ENCODE measurements around the gene RGS2. TPM values are rescaled to one million over a fixed set of nuclear protein-coding genes. Genes with fewer than 3 reads are reported as not detected.

Gene RGS2
- total RNA-seq, 1 donor from 2014 or later: 42.5 TPM

- ATAC-seq (no peak), DNase-seq (ENCODE audit: low spot score) (no peak)
- intact Hi-C loops (cut with DNase I): no loop called here
Observed at GRCh38 chr1:192793983-192794767, 14.7 kb upstream of the RGS2 start.

- intact Hi-C loops (cut with DNase I): loop anchor here (5.0 kb wide), 1 partner anchor 1717 kb away; no protein-coding TSS in a partner anchor
- no peak for ATAC-seq
- no peak for DNase-seq (ENCODE audit: low spot score)
Observed at GRCh38 chr1:192794768-192795035, 14.1 kb upstream of the RGS2 start.

- intact Hi-C loops (cut with DNase I): loop anchor here (5.0 kb wide), 1 partner anchor 1719 kb away; no protein-coding TSS in a partner anchor
- DNase-seq (ENCODE audit: low spot score) (no peak), ATAC-seq (no peak)
Observed at GRCh38 chr1:192795916-192796618, 12.8 kb upstream of the RGS2 start.

DNA sequence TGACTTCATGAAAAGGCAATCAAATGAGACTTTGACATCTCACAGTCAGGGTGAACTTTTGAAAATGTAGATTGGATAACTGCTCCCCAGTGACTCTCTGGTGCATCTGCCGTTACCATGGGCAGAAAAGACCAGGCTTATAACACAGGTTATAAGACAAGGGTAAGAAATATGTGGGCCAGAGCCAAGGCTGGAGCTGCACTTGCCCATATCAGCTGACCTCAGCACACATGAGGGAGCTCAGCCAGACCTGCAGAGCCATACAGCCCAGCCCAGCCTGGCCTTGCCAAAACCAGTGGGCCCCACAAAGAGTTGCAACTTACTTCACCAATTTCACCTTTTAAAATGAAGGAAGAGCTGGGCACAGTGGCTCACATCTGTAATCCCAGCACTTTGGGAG is 11.7 kb upstream of the RGS2 start:
- DNase-seq (ENCODE audit: low spot score): no peak
- no peak for ATAC-seq

GRCh38 chr1:192797891-192798290 is 10.9 kb upstream of the RGS2 start:
- peak; percentile 42 for ATAC-seq
- intact Hi-C loops (cut with DNase I): loop anchor here (5.0 kb wide), 1 partner anchor 1721 kb away; no protein-coding TSS in a partner anchor
- DNase-seq (ENCODE audit: low spot score): no peak

More for the DNA sequence above, 11.7 kb upstream of the RGS2 start:
- intact Hi-C loops (cut with DNase I): loop anchor here (5.0 kb wide), 1 partner anchor 1720 kb away; no protein-coding TSS in a partner anchor

DNA sequence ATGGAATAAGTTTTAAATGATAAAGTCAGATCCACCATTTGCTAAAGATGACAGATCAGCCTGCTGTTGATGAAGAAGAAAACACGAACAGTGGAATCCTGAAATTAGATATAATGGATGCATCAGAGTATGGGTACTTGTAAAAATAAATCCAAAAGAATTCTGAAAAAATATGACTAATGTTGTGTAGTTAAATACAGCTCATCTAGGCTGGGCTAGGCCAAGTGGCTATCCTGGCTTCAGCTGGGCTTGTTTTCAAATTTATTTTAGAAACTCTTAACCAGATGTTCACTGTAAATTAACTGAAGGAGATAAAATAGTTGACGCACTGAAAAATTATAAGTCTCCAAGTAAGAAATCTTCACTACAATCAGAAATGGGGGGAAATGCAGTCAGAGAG is 7.4 kb upstream of the RGS2 start:
- intact Hi-C loops (cut with DNase I): no loop called here

GRCh38 chr1:192802406-192802805 is 6.4 kb upstream of the RGS2 start:
- DNase-seq (ENCODE audit: low spot score) (no peak), ATAC-seq (no peak)
- intact Hi-C loops (cut with DNase I): no loop called here

More for the DNA sequence above, 7.4 kb upstream of the RGS2 start:
- DNase-seq (ENCODE audit: low spot score): no peak
- no peak for ATAC-seq

DNA sequence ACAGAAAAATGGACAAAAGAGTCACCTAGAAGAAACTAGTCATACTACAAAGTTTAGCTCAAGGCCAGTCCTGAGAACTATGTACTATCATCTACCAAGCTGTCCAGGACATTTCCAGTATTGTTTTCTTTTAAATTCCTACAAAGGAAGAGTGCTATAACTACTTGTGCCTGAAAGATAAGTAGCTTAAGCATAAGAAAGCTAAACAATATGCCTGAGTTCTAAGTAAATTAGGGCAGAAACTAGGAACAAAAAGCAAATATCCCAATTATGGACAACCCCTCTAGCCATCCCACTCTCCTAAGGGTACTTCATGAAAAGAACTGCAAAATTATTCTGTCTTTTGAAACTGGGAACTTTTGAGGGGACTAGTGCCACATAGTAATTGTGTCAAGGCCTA is 5.3 kb upstream of the RGS2 start:
- no peak for ATAC-seq
- DNase-seq (ENCODE audit: low spot score): no peak
- intact Hi-C loops (cut with DNase I): no loop called here

DNA sequence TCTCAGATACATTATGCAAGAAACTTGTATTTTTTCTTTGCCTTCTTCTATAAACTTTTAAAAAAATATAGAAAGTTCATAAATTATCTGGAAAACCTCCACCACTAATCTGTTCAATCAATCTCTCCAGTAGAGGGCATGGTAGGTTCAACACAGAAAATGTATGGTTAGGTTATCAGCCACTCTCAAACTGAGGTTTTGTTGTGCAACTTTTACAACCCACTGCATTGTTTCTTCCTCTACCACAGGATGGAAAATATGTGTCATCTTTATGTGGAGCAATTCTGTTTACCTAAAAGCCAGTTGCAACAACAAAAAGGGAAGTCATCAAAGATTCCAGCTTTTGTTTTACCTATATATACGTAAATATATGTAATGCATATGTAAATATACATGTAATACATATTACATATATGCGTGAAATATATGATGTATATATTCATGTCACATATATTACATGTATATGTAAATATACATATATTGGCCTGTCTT is 3.0 kb upstream of the RGS2 start:
- ATAC-seq (no peak), DNase-seq (ENCODE audit: low spot score) (no peak)
- intact Hi-C loops (cut with DNase I): no loop called here

GRCh38 chr1:192807211-192808162 is 1.4 kb upstream of the RGS2 start:
- intact Hi-C loops (cut with DNase I): no loop called here
- ATAC-seq (no peak), DNase-seq (ENCODE audit: low spot score) (no peak)

DNA sequence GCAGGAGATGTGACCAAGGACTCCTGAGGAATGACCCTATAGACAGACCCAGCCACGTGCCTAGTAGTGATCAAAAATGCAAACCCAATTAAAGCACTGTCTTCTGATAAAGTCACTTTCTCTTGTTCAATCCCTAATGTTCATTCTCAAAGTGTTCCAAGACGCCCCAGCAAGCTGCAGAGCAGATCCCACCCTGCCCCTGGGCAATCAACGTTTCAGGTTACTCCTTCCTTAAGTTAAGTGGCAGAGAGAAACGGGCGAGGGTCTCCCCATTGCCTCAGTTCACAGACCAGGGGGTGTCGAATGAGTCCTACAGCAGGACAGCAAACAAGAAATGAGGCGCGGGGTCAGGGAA is 699 bp upstream of the RGS2 start:
- intact Hi-C loops (cut with DNase I): no loop called here

GRCh38 chr1:192809307-192810252 is 741 bp downstream of the RGS2 start:
- ATAC-seq (peak; percentile 41), DNase-seq (ENCODE audit: low spot score) (no peak)
- intact Hi-C loops (cut with DNase I): no loop called here

More for the DNA sequence above, 699 bp upstream of the RGS2 start:
- DNase-seq (ENCODE audit: low spot score): no peak
- no peak for ATAC-seq

- DNase-seq (ENCODE audit: low spot score) (no peak), ATAC-seq (no peak)
- intact Hi-C loops (cut with DNase I): no loop called here
Observed at GRCh38 chr1:192810253-192810880, 1.5 kb downstream of the RGS2 start.

DNA sequence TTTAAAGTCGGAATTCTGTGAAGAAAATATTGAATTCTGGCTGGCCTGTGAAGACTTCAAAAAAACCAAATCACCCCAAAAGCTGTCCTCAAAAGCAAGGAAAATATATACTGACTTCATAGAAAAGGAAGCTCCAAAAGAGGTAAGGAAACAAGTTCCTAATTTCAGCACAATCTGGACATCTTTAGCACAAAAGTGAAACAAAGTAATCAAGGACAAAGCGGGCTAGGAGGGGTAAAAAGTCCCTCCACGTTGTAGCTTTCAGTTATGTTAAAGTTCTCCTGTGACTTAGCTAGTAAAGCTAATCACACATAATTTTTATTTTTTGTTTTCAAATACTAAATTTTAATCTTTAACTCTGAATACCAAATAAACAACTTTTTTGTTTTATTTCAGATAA is 2.2 kb downstream of the RGS2 start:
- intact Hi-C loops (cut with DNase I): no loop called here
- DNase-seq (ENCODE audit: low spot score) (no peak), ATAC-seq (no peak)

GRCh38 chr1:192811594-192812239 is 2.9 kb downstream of the RGS2 start:
- no peak for ATAC-seq
- intact Hi-C loops (cut with DNase I): no loop called here
- no peak for DNase-seq (ENCODE audit: low spot score)

GRCh38 chr1:192812420-192813209 is 3.8 kb downstream of the RGS2 start:
- DNase-seq (ENCODE audit: low spot score): no peak
- intact Hi-C loops (cut with DNase I): no loop called here
- no peak for ATAC-seq

- intact Hi-C loops (cut with DNase I): no loop called here
- ATAC-seq (no peak), DNase-seq (ENCODE audit: low spot score) (no peak)
Observed at GRCh38 chr1:192814805-192815204, 6.0 kb downstream of the RGS2 start.
